HK-2 (cell line): ENCODE data around the gene RHOT1.
"Not testable (repeated sequence)": the region's sequence is repeated elsewhere in the genome, so short reads cannot be mapped to it uniquely, and the experiment has no call there.

ENCODE experiments used
- DNase-seq: peaks from one replicate; pipeline ENCODE4 v3.0.0-alpha.2; 2018; ENCODE audit not compliant: unreplicated experiment

The RHOT1 gene

DNA sequence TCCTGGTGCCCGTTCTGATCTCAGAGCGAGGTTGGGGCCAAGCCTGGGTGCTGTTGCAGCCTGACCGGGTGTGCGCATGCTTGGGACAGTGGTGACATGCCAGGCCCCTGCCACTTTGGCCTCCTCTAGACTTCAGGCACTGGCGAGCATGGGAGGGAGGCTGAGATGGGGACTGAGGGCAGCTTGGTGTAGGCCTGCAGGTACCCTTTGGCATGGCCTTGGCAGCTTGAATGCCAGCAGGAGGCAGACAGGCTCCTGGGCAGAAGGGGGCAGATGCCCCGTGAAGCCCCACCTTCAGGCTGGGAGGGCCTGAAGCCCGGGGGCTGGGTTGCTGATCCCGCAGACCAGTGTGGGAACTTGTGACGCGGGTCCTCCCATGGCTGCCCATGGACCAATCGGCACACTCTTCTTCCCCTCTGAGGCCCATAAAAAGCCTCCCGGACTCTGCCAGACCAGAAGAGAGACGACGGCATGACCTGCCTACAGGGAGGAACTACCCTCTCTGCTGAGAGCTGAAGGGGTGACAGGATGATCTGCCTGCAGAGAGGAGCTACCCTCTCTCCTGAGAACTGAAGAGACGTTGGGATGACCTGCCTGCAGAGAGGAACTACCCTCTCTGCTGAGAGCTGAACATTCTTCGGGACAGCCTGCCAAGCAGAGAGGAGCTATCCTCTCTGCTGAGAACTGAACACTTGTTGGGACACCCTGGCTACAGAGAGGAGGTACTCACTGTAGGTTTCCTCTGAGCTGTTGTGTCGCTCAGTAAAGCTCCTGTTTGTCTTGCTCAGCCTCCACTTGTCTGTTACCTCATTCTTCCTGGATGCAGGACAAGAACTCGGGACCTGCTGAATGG, 17.5 kb downstream of the RHOT1 start:
- DNase-seq: peak; percentile 85

DNA sequence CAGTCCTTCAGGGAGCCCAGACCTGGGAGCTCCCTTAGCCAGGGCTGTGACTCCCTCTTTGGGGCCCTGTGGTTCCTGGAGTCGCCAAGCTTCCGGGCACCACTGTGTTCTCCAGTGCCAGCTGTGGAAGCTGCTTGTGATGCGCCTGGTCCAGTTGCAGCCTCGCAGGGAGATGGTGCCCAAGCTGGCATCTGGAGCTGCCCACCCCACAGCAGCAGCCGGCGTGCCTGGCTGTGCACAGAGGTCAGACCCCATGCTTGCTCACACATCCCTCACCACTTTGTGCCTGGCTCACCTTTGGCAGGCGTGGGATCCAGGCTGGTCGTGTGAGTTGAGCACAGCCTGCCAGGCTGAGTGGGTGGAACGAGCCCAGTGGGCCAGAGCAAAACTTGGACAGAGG, 18.2 kb downstream of the RHOT1 start:
- peak; percentile 69 for DNase-seq

- DNase-seq: peak; percentile 86
Measured at GRCh38 chr17:32161029-32161428, 18.7 kb downstream of the RHOT1 start.

DNA sequence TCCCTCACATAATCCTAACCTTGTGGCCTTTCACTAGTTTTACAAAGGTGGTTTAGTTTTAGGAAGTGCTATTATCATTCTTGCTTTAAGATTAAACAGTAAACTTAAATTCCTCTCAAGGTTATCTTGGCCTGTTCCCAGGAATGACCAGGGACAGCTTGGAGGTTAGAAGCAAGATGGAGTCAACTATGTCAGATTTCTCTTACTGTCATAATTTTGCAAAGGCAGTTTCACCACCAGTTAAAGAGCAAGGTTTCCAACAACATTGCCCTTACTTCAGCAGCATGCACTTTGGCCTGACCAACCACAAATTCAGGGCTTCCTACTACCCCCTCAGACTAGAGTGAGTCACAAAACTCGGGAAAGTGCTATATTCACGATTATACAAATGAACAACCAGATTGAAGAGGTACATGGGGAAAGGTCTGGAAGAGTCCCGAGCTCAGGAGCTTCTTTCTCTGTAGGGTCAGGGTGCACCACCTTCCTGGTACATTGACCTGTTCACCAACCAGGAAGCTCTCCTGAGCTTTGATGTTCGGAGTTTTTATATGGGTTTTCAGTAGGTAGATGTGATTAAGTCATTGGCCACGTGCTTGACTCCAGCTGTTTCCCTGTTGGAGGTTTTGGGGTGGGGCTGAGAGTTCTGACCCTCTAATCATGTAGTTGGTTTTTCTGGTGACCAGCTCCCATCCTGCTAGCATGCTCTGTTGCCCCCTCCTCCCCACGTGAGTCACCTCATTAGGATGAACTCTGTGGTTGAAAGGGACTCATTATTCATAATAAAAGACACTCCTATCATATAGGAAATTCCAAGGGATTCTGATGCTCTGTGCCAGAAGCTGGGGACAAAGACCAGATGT, 19.4 kb downstream of the RHOT1 start:
- peak; percentile 78 for DNase-seq

GRCh38 chr17:32174889-32175288, 32.6 kb downstream of the RHOT1 start:
- no peak for DNase-seq

GRCh38 chr17:32178679-32179078, 36.4 kb downstream of the RHOT1 start:
- not testable (repeated sequence) for DNase-seq

- DNase-seq: not testable (repeated sequence)
Measured at GRCh38 chr17:32179103-32179502, 36.8 kb downstream of the RHOT1 start.

GRCh38 chr17:32179526-32179925, 37.2 kb downstream of the RHOT1 start:
- DNase-seq: not testable (repeated sequence)

DNA sequence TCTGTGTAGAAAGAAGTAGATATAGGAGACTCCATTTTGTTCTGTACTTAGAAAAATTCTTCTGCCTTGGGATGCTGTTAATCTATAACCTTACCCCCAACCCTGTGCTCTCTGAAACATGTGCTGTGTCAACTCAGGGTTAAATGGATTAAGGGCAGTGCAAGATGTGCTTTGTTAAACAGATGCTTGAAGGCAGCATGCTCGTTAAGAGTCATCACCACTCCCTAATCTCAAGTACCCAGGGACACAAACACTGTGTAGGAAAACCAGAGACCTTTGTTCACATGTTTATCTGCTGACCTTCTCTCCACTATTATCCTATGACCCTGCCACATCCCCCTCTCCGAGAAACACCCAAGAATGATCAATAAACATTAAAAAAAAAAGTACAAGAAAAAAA, 38.0 kb downstream of the RHOT1 start:
- DNase-seq: not testable (repeated sequence)

- no peak for DNase-seq
Measured at GRCh38 chr17:32185875-32186274, 43.6 kb downstream of the RHOT1 start.

GRCh38 chr17:32187271-32187670, 45.0 kb downstream of the RHOT1 start:
- no peak for DNase-seq

DNA sequence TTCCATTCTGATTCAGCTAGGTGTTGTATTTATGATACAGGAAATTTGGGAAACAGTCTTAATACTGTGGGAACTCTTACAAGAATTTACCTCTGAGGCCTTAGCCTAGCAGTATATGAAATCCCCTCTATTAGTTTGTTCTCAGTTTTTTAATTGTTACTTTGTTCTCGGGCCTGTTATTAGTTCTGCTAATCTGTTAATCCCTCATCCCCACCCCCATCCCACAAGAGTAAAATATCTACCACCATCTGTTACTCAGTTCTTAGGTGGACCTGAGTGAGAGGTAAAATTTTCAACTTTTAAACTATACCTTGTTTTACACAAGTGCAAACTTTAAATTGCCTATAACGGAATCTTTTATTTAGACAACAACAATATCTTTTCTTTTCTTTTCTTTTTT, 47.0 kb downstream of the RHOT1 start:
- no peak for DNase-seq

GRCh38 chr17:32191306-32191705, 49.0 kb downstream of the RHOT1 start:
- no peak for DNase-seq

DNA sequence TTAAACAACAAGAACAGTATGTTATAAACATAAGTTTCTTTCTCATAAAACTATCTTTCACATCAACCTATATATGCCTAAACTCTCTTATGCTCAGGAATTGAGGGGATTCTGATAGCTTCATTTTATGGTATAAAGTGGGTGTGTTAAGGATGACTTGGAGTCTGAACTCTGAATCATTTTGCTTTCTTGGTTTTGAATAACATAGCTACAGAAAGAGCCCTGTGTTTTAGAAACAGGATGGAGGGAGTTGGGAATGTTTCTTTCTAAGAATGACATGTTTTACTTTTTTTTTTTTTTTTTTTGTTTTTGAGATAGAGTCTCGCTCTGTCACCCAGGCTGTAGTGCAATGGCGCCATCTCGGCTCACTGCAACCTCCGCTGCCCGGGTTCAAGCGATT, 50.1 kb downstream of the RHOT1 start:
- no peak for DNase-seq

- DNase-seq: no peak
Measured at GRCh38 chr17:32197987-32198386, 55.7 kb downstream of the RHOT1 start.

GRCh38 chr17:32206861-32207260, 64.6 kb downstream of the RHOT1 start:
- DNase-seq: no peak

DNA sequence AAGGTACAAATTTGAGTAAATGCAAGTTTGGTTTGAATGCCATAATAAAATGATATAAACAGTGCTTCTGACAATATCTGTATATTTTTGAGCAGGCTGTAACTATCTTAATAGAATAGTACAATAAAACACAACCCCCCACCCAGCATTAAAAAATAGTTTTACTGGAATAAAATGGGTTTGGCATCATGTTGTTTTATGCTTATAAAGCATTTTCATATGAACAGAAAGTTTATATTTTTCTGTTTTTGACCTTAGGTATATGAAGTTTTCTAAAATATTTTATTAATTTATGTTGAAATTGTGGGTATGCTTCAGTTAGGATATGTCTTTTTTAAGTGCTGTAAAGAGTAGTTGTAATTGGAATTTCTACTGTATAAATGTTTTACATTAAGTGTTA, 66.1 kb downstream of the RHOT1 start:
- DNase-seq: no peak

GRCh38 chr17:32209608-32210007, 67.3 kb downstream of the RHOT1 start:
- no peak for DNase-seq

GRCh38 chr17:32211671-32212070, 69.4 kb downstream of the RHOT1 start:
- no peak for DNase-seq

DNA sequence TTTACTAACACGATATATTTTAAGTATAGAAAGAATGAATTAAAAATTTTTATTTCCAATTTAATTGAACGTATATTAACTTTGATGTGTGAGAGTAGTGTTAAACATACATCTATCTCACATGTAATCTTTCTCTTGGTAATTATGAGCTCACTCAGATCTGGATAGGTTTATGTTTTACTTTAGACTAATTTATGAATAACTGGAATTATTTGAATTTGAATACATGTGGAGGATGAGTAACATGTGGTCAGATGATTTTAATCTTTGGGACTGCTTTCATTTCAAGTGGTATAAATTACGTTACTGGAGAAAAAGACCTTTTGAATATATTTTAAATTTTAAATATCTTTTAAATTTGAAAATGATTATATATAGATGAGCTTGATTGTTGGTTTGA, 73.4 kb downstream of the RHOT1 start:
- no peak for DNase-seq

DNA sequence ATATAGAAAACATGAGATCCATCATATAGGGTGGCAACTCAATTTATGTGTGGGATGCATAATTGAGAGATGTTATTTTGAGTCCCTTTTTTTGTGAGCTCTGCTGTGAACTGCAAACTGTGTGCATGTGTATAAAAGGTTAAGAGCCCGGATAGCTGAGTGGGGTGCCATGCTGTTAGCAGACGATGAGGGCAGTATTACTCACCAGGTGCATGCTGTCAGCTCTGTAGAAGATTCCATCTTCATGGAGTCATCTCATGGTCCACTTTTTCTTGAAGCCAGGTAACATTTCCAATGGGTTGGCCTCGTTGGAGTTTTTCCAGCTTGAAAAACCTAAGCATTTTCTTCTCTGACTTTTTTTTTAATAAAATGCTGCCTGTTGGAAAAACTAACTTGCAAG, 80.3 kb downstream of the RHOT1 start:
- peak; percentile 15 for DNase-seq

DNA sequence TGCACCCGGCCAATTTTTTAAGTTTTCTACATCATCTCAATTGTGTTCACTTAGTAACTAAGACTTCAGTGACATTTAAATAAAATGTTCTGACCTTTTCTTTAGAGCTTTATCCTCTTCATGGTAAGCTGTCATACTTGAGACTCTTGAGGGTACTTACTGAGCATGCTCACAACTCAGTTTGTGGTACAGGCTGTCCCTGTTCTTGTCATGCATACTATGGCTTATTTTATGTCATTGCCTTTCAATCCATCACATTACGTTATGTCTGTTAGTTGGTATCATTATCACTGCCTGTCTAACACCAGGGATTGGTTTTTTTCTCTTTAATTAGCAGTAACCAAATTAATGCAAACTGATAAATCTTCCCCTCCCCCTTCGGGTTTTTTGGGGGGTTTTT, 81.4 kb downstream of the RHOT1 start:
- DNase-seq: no peak

GRCh38 chr17:32226886-32227285, 84.6 kb downstream of the RHOT1 start:
- no peak for DNase-seq
